Astrocyte of the hippocampus (primary cell): Measurements from ENCODE around the gene UNC13B.
"Not testable (repeated sequence)": the region's sequence is repeated elsewhere in the genome, so short reads cannot be mapped to it uniquely, and the experiment has no call there.

Experiments used
- DNase-seq: peaks from one replicate; pipeline ENCODE4 v3.0.0; 2011; ENCODE audit warnings: low read depth, low spot score

Gene UNC13B

DNA sequence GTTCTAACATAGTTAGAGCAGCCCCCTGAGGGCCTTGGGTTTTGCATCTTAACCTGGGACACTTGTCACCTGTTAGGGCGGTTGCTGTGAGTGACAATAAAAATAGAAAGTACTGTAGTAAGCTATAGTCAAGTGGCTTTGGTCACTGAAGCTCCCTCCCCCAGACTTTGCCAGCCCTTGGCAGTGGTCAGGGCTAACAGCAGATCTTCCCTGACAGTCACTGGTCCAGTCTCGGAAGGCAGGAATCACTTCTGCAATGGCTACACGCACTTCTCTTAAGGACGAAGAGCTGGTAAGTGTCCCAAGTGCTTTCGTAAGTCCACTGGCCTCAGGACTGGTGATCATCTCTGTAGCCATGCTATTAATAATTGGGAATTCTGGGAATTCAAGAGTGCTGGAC, 213.1 kb downstream of the UNC13B start:
- no peak for DNase-seq

DNA sequence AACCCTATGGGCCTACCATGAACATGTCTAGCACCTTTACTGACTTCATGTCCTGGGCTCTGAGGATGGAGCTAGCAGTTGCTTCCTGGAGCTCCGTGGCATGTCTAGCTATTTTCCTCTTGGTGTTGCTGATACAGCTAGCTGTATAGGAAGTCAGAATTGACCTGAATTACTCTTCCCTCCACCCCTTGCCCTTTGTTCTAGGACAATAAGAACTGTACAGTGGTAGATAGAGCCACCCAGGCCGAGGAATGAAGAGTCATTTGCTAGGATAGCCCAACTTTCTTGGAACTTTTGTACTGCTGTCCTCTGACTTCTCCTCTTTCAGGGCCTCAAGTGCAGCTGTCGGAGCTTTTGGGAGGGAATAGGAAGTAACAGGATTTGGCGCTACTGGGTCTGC, 218.2 kb downstream of the UNC13B start:
- no peak for DNase-seq

DNA sequence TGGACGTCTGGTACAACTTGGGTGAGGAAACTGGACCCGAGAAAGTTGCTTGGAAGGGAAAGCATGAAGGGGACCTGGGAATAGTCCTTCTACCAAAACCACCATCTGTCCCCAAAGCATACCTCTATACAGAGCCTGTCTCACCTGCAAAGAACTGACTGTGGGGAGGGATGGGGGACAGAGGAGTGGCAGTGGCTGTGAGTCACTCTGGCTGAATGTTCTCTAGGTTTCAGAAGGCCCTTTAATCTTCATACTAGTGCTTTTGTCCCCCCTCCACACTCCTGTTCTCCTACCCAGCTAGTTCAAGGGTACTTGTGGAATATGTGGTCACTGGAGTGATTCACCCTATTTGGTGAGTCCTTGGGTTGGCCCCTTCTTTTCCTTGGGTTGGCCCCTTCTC, 218.8 kb downstream of the UNC13B start:
- DNase-seq, result no peak

DNA sequence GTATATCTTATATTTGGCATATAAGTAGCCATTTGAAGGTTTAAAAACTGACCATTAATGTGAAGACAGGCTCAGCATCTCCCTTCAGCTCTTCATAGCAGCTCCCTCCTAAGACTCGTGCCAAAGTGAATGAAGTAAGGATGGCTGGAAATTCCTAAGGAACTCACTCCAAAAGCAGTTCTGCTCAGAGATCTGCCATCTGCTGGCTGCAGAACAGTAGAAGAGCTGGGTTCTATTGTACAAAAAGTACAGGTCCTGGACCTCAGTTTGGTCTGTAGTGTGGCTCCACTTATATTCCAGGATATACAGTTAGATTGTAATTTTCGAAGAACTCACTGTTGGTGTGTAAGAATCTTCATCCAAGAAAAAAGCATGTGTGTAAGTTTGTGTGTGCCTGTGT, 223.2 kb downstream of the UNC13B start:
- DNase-seq, result peak; percentile 70

DNA sequence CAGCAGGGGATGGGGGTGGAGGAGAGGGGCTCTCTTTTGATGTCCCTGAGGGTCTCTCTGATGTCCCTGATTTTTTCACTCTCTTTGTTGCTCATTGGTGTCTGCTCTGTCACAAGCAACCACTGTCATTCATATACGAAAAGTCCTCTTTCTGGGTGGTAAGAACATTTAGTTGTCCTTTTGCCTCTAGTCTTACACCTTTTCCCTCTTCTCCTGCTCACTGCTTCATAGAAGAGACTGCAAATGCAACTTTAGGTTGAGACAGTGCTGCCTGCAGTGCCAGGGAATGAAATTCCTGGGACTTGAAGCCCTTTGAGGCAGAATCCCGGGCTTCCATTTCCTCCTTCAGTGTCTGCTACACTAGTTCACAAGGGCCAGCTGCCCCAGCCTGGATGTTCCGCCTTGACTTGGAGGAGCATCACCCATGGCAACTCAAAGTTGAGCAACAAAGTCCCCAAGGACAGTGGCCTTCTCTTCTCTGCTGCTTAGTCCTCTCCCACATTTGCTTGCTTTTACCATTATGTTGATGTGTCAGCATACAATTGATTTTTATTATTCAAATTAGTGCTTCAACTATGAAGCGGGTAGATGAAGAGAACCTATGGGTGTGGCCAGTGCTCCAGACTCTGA, 233.4 kb downstream of the UNC13B start:
- DNase-seq, result no peak

DNA sequence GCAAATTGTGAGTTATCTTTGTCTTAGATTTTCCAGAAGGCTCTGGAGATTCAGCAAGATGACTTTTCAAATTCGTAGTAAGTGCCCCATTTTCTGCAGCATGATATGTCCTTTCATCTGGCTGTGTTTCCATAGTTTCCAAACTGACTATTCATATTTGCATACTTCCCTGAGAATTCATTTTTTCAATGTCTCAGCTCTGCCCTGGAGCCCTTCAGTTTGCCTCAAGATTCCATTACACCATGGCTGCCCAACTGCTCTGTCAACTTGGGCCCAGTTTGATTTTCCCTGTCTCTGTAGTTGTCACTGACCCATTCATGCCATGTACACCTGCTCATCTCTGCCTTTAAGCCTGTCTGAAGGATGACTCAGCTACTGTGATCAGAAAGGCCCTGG, 233.9 kb downstream of the UNC13B start:
- no peak for DNase-seq

DNA sequence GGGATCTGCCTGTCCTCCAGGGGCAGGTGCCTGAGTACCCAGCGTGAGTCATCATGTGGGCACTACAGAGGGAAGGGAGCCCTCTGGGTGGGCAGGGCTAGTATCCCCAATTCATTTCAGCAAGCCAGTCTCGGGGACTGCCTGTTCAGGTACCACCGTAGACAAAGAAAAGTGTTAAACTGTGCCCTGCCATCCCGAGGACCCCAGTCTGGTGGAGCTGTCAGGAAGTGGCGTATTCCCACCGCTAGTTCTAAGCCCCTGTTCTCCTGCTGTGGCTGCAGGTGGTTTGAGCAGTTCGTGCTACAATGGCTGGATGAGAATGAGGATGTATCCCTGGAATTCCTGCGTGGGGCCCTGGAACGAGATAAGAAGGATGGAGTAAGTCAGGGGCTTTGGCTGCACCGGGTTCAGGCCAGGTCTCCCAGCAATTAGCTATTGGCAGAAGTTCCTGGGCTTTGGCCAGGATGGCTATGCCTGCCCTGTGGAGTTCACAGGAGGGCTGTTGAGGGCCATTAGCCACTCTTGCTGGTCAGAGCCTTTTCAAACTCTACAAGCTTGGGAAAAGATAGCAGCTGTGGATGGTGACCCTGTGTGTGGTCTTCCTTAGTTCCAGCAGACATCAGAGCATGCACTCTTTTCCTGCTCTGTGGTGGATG, 234.9 kb downstream of the UNC13B start:
- DNase-seq, result peak; percentile 6

DNA sequence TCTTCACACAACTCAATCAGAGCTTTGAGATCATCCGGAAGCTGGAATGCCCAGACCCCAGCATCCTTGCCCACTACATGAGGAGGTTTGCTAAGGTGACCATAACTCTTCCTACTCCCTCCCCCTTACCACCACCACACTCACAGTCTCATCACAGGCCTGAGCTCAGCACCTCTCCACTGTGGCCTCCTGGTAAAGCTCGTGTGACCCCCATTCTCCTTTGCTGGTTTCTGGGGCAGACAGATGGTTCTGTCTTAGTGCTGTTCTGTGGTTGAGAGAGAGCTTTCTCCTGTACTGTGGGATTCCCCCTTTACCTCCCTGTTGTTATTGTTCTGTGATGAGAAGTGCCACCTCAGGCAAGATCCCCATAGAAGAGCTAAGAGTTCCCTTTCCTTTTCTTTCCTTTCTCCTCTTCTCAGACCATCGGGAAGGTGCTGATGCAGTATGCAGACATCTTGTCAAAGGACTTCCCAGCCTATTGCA, 235.4 kb downstream of the UNC13B start:
- DNase-seq, result no peak

DNA sequence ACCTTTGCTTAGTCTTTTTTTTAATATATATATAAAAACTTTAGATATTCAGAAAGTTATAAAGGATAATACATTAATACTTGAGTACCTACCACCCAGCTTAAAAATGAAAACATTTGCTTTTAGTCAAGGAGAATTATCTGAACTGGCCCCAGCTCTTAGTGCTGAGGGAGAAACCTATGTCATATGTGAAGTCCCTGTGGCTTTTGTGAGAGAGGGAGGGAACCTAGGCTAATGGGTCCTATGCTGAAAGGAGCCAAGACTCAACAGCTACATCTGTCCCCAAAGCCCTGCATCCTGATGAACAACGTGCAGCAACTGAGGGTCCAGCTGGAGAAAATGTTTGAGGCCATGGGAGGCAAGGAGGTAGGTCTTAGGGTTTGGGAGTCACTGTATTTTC, 236.1 kb downstream of the UNC13B start:
- no peak for DNase-seq

DNA sequence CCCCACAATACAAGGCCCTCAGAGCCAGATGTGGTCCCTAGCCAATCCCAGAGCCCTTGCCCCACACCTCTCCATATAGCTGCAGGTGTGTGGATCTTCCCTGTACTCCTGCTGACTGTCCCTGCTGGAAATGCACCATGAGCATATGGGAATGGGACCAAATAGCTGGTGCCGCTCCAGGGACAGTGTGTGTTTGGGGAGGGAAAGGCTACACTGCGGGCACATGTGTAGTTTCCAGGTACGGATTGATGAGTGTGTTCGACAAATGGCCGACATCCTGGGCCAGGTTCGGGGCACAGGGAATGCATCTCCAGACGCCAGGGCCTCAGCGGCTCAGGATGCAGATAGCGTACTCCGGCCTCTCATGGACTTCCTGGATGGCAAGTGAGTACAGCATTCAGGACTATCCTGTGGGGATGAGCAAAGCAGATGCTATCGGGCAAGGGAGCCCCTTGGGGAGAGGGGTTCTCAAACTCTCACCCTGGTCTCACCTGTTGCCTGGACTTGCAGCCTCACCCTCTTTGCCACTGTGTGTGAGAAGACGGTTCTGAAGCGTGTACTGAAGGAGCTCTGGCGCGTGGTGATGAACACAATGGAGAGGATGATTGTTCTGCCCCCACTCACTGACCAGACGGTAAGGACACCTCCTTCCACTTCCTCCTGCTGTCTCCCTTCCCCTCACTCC, 237.0 kb downstream of the UNC13B start:
- DNase-seq, result no peak

DNA sequence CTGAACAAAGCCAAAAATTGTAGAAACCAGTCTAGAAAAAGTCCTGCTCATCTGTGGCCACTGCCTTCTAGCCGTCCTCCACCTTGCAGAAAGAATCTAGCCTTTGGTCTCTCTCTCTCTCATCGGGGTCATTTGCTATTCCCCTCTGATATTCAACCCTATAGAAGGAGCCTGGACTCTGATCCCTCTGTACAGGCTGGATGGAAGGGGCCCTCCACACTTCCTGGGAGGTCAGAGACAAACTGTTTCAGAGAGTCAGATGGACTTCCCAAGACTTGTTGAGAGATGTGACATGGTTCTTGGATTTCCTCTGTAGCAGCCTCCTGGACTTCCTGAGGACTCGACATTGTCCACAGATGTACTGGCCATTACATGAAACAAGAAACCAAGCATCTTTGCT, 243.1 kb downstream of the UNC13B start:
- no peak for DNase-seq

DNA sequence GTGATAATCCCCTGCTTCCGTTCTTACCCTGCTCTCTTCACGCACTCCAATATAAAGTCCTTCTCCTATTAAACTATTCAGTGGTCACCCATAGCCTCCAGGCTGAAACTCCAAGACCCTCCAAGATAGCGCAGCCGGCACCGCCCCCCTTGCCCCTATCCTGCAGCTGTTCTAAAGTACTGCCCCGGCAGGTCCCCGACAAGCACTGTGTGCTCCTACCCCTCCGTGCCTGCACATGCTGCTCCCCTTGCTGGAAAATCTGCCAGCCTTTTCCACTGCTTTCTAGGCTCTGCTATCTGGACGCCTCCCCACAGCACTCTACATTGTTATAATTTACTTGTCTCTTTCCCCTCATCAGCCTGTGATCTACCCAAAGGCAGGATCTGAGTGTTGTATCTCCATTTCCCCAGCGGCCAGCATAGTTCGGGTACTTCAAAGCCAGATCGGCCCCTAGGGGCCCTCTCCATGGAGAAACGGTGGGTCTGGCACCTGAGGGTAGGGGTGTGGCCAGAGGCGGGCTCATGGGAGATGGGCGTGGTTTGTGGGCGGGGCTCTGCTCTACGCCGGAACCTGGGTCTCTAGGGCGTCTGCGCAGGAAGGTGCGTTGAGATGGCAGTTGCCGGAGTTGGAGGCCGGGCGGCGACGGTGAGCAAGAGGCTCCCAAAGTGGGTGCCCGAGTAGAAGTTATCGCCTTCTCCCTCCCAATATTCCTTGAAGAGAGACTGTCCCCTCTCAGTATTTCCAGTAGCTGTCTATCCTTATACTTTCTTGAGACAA, 244.6 kb downstream of the UNC13B start:
- DNase-seq, result no peak

DNA sequence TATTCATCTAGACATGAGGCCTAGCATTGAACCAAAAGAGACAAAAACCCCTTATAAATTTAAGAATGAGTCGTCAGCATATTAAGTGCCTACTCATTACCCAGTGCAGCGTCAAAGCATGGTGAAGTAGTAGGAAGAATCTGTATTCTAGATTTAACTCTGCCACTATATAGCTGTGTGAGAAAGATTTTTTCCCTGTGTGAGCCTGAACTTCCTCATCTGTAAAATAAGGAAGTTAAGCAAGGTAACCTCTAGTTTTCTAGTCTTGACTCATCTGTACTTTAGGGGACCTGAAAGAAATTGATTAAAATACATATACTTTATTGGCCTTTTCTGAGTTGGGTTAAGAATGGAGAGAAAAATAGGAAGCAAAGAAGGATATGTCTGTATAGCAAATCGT, 246.0 kb downstream of the UNC13B start:
- no peak for DNase-seq

DNA sequence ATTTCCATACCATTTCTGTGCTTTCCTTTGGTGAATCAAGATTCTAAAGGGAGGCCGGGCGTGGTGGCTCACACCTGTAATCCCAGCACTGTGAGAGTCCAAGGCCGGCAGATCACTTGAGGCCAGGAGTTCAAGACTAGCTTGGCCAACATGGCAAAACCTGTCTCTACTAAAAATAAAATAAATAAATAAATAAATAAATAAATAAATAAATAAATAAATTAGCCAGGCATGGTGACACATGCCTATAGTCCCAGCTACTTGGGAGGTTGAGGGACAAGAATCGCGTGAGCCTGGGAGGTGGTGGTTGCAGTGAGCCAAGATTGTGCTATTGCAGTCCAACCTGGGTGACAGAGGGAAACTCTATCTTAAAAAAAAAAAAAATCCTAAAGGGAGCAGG, 247.6 kb downstream of the UNC13B start:
- DNase-seq, result not testable (repeated sequence)

DNA sequence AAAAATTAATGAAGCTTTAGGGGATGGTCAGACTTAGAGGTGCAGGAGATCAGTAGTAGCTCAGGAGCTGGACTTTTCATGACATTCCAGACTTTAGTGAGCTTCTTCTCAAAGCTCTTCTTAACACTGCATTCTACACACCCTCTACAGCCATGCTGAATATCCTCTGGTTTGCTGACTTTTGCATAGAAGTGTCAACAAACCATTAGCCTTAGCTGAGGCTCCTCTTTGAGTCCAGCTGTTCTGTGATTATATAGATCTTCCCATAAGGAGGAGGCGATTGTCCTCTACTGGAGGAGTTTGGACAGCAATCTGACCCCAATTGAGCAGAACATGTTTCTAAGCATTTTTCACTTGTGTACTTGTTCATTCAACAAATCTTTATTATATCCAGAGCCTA, 253.1 kb downstream of the UNC13B start:
- DNase-seq, result no peak

DNA sequence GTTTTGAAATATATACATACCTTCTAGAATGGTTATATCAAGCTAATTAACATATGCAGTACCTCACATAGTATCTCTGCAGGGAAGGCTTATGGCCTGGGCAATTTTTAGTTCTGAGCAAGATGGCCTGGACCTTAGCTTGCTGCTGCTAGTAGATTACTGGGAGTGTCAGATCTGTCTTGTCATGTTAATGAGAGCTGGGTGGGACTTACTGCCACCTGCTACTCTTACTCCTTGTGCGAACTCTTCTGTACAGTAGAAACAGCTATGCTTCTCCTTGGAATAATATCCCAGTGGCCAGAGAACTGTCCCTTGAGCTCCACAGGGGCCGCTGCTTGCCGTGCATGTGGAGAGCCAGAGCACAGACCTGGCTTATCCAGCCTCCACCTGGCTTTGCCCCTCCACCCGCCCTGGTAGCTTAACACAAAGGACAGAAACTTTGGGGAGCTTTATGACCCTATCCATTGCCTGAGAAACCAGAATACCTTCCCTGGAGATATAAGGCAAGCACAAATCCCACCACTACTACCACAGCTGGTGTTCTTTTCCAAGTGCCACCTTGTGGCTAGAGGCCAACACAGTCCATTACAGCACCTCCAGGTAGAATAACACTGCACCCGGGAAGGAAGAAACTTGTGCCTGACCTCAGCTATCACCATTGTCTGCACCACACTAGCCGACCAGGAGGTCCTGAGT, 253.7 kb downstream of the UNC13B start:
- DNase-seq, result no peak

DNA sequence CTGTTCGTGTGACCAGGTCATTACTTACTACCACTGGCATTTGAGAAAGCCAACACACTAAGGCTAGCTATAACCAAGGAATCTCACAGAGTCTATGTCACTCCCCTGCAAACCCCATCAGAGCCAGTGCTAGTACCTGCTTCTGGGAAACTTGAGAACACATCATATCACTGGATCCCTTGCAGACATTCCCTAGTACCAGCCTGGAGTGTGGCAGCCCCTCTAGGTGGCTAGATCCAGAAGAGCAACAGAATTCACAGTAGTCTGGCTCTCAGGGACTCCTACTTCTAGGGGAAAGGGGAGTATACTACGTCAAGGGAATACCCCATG, 254.3 kb downstream of the UNC13B start:
- no peak for DNase-seq

DNA sequence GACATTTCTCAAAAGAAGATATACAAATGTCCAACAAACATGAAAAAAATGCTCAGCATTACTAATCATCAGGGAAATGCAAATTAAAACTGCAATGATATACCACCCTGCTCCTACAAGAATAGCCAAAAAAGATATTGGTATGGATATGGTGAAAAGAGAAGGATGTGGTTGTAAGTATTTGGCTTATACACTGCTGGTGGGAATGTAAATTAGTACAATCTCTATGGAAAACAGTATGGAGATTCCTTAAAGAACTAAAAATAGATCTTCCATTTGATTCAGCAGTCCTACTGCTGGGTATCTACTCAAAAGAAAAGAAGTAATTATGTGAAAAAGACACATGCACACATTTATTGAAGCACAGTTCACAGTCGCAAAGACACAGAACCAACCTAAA, 260.5 kb downstream of the UNC13B start:
- no peak for DNase-seq

DNA sequence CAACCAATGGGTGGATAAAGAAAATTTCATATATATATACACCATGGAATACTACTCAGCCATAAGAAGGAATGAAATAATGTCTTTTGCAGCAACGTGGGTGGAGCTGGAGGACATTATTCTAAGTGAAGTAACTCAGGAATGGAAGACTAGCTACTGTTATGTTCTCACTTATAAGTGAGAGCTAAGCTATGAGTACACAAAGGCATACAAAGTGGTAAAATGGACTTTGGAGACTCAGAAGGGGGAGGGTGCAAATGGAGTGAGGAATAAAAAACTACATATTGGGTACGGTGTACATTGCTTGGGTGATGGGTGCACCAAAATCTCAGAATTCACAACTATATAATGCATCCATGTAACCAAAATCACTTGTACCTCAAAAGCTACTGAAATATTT, 260.9 kb downstream of the UNC13B start:
- no peak for DNase-seq

DNA sequence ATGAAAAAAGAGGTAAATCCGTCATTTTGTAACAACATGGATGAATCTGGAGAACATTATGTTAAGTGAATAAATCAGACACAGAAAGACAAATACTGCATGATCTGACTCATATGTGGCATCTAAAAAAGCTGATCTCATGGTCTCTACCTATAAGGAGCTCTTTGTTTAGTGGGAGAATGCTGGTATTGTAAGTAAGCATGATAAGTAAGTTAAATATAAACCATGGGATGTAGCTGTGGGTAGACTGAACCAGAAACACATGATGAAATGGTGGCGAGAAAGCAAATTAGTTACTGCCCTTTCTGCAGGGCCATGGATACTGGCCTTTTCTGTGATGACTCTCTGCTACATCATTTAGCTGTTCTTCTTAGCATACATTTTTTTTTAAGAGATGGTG, 261.7 kb downstream of the UNC13B start:
- no peak for DNase-seq

DNA sequence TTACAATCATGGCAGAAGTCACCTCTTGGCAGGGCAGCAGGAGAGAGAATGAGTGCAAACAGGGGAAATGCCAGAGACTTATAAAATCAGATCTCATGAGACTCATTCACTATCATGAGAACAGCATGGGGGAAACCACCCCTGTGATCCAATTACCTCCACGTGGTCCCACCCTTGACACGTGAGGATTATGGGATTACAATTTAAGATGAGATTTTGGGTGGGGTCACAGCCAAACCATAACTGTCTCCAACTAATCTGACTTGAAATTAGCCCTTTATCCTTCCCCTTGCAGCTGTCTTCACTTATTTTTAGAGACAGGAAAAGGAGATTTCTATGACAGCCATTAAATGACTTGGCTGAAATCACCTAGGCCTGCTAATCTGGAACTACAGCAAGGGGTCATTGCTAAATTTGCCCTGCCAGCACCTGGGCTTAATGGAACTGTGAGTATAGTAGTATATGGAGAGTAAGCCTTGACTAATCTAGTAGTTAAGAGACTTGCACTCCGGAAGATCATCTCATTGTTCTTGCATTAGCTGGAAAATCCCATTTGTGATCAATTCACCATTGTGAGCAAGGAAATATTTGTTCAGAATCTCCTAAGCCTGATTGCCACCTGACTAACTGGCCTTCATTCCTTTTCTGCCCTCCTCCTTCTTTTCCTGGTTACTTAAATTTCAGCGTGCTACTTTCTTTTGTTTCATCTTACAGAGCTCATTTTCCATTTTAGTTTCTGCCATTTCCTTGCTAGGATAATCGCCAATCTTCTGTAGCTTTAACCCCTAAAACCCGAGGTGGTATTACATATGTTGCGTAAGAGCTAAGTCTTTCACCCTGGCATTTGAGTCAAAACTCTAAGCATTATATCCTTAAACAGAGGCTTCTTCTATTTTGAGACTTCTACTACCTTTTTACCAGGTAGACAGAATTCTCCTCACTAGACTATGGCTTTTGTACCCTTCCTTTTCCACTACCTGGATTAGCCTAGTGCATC, 262.8 kb downstream of the UNC13B start:
- DNase-seq, result no peak
